Measurements from ENCODE around the gene RELCH.
A peak's percentile ranks its signal among the peaks of the same experiment; 100 is the strongest.

RELCH gene

GRCh38 chr18:62175521-62175920 is 11.5 kb upstream of the RELCH start:
- no peaks in the 10 kb centered on the region for H3K27me3 Mint-ChIP-seq (ENCODE audit: low read depth)
- H3K36me3 Mint-ChIP-seq (ENCODE audit: low read depth), result no peaks in the 10 kb centered on the region

DNA sequence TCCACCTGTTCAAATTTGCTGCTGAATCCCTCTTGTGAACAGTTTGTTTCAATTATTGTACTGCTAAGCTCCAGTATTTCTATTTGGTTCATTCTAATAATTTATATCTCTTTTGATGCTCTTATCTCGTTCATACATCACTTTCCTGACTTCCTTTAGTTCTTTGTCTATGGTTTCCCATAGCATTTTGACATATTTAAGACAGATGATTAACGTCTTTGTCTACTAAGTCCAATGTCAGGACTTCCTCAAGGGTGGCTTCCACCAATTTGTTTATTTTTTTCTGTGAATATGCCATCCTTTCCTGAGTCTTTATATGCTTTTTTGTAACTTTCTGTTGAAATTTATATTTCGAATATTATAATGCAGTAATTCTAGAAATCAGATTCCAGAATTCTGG is 9.8 kb upstream of the RELCH start:
- Mint-ChIP-seq H3K27ac (no peak overlapping the region), H3K4me3 (no peak overlapping the region), H3K27me3 (ENCODE audit: low read depth) (no peaks in the 10 kb centered on the region), H3K9me3 (no peaks in the 10 kb centered on the region), H3K36me3 (ENCODE audit: low read depth) (no peaks in the 10 kb centered on the region), H3K4me1 (ENCODE audit: low read depth) (no peaks in the 10 kb centered on the region)
- DNase-seq (ENCODE audit: low spot score), result no peak

More at GRCh38 chr18:62175521-62175920, 11.5 kb upstream of the RELCH start:
- H3K9me3 Mint-ChIP-seq, result no peaks in the 10 kb centered on the region
- no peaks in the 10 kb centered on the region for H3K4me1 Mint-ChIP-seq (ENCODE audit: low read depth)
- no peak overlapping the region for H3K27ac Mint-ChIP-seq
- no peak overlapping the region for H3K4me3 Mint-ChIP-seq
- no peak for DNase-seq (ENCODE audit: low spot score)

DNA sequence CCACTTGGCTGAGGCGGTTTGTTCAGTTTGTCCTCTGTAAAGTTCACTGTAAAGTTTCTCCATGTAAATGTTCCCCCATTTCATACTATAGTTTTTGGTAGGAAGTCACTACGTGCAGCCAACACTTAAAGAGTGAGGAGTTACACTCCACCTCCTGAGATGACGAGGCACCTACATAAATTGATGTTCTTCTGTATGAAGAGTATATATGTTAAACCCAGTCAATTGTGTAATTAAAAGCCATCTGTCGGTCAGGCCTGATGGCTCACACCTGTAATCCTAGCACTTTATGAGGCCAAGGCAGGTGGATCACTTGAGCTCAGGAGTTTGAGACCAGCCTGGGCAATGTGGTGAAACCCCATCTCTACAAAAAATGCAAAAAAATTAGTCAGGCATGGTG is 7.8 kb upstream of the RELCH start:
- H3K9me3 Mint-ChIP-seq, result no peaks in the 10 kb centered on the region
- H3K27ac Mint-ChIP-seq, result no peak overlapping the region
- H3K4me3 Mint-ChIP-seq, result no peak overlapping the region
- H3K27me3 Mint-ChIP-seq (ENCODE audit: low read depth), result no peaks in the 10 kb centered on the region
- no peaks in the 10 kb centered on the region for H3K36me3 Mint-ChIP-seq (ENCODE audit: low read depth)
- peaks cover 4% of the 10 kb centered on the region for H3K4me1 Mint-ChIP-seq (ENCODE audit: low read depth)
- no peak for DNase-seq (ENCODE audit: low spot score)

- Mint-ChIP-seq H3K27me3 (ENCODE audit: low read depth) (no peaks in the 10 kb centered on the region), H3K4me3 (no peak overlapping the region), H3K4me1 (ENCODE audit: low read depth) (peaks cover 14% of the 10 kb centered on the region), H3K27ac (no peak overlapping the region), H3K9me3 (no peaks in the 10 kb centered on the region), H3K36me3 (ENCODE audit: low read depth) (peaks cover 1% of the 10 kb centered on the region)
- DNase-seq (ENCODE audit: low spot score), result no peak
Measured at GRCh38 chr18:62182220-62182619, 4.8 kb upstream of the RELCH start.

DNA sequence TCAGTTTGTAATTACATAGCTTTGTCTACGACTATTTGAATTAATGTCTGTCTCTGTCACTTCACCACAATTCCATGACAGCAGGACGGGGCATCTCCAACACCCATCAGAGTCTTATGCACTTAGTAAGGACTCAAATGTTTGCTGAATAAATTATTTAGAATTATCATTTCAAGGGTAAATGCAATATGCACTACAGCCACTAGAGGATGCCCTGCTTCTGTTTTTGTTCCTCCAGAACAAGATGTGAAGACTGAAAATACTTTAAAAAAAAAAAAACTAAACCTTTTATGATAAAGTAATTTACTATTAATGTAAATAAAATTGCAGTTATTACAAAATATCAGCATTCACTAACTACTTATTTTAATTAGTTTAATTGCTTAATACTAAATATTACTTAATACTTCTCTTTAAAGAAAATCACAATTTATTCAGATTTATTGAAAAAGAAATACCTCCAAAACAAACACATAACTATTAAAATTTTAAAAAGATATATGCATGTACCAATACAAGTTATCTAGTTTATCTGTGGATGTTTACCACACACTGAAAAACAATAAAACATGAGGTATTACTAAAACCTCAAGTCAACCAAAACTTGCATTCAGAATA is 3.4 kb upstream of the RELCH start:
- H3K4me3 Mint-ChIP-seq, result no peak overlapping the region
- no peaks in the 10 kb centered on the region for H3K9me3 Mint-ChIP-seq
- no peak for DNase-seq (ENCODE audit: low spot score)
- H3K36me3 Mint-ChIP-seq (ENCODE audit: low read depth), result peaks cover 8% of the 10 kb centered on the region
- H3K27me3 Mint-ChIP-seq (ENCODE audit: low read depth), result no peaks in the 10 kb centered on the region
- H3K4me1 Mint-ChIP-seq (ENCODE audit: low read depth), result peaks cover 18% of the 10 kb centered on the region
- no peak overlapping the region for H3K27ac Mint-ChIP-seq

DNA sequence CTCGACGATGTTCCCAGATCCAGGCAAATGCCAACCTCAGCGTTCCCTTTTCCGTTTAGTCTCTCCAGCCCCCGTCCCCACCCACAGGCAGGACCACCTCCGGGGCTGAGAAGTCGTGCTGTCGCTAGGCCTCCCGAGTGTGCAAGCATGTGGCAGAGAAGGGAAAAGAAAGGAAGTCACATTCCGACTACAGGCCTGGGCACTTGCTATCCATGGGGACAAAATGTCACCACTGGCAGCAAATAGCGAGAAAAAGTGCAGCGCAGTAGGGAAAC is 619 bp upstream of the RELCH start:
- H3K4me1 Mint-ChIP-seq (ENCODE audit: low read depth), result peaks cover 40% of the 10 kb centered on the region
- H3K27ac Mint-ChIP-seq, result peak overlapping the region; percentile 95
- no peaks in the 10 kb centered on the region for H3K27me3 Mint-ChIP-seq (ENCODE audit: low read depth)
- peak overlapping the region; percentile 99 for H3K4me3 Mint-ChIP-seq
- H3K9me3 Mint-ChIP-seq, result no peaks in the 10 kb centered on the region
- H3K36me3 Mint-ChIP-seq (ENCODE audit: low read depth), result peaks cover 22% of the 10 kb centered on the region
- DNase-seq (ENCODE audit: low spot score), result no peak

GRCh38 chr18:62187543-62188510 is 772 bp downstream of the RELCH start:
- Mint-ChIP-seq H3K36me3 (ENCODE audit: low read depth) (peaks cover 35% of the 10 kb centered on the region), H3K27me3 (ENCODE audit: low read depth) (no peaks in the 10 kb centered on the region), H3K4me1 (ENCODE audit: low read depth) (peaks cover 47% of the 10 kb centered on the region), H3K27ac (peak overlapping the region; percentile 95), H3K9me3 (no peaks in the 10 kb centered on the region), H3K4me3 (peak overlapping the region; percentile 99)
- DNase-seq (ENCODE audit: low spot score), result peak; percentile 9

GRCh38 chr18:62189208-62189607 is 2.2 kb downstream of the RELCH start:
- DNase-seq (ENCODE audit: low spot score), result no peak
- Mint-ChIP-seq H3K27ac (no peak overlapping the region), H3K4me1 (ENCODE audit: low read depth) (peaks cover 55% of the 10 kb centered on the region), H3K9me3 (no peaks in the 10 kb centered on the region), H3K36me3 (ENCODE audit: low read depth) (peaks cover 45% of the 10 kb centered on the region), H3K27me3 (ENCODE audit: low read depth) (no peaks in the 10 kb centered on the region), H3K4me3 (peak overlapping the region; percentile 99)

DNA sequence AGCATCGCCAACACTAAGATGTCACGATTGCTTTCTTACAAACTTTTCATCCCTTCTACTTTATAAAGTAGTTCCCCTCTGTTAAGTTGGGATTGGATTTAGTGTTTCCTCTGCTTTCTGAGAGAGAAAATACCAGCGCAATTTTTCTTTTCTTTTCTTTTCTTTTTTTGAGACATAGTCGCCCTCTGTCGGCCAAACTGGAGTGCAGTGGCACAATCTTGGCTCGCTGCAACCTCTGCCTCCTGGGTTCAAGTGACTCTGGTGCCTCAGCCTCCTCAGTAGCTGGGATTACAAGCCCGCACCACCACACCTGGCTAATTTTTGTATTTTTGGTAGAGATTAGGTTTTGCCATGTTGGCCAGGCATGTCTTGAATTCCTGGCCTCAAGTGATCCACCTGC is 9.0 kb downstream of the RELCH start:
- no peak overlapping the region for H3K27ac Mint-ChIP-seq
- no peaks in the 10 kb centered on the region for H3K27me3 Mint-ChIP-seq (ENCODE audit: low read depth)
- H3K36me3 Mint-ChIP-seq (ENCODE audit: low read depth), result peaks cover 26% of the 10 kb centered on the region
- no peak for DNase-seq (ENCODE audit: low spot score)
- no peaks in the 10 kb centered on the region for H3K9me3 Mint-ChIP-seq
- H3K4me1 Mint-ChIP-seq (ENCODE audit: low read depth), result peaks cover 46% of the 10 kb centered on the region
- no peak overlapping the region for H3K4me3 Mint-ChIP-seq

- DNase-seq (ENCODE audit: low spot score), result no peak
- Mint-ChIP-seq H3K4me1 (ENCODE audit: low read depth) (peaks cover 40% of the 10 kb centered on the region), H3K9me3 (no peaks in the 10 kb centered on the region), H3K4me3 (no peak overlapping the region), H3K27me3 (ENCODE audit: low read depth) (no peaks in the 10 kb centered on the region), H3K36me3 (ENCODE audit: low read depth) (peaks cover 18% of the 10 kb centered on the region), H3K27ac (no peak overlapping the region)
Measured at GRCh38 chr18:62196980-62197379, 9.9 kb downstream of the RELCH start.

DNA sequence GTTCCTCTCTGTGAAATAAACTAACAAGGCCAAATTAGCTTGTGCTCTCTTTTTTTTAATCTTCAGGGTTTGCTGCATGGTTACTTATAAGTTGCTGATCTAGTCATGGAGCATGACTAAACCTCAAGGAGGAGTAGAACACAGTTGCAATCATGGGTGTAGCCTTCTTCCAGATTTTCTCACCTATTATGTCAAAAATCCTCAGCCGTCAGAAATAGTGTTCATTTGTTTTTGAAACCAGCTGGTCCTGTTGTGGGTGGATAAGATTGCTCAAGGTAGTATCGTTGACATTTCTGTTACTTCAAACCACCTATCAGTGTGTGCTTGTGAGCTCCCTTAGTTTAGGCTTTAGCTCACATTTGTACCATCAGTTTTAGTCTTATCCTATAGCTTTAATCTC is 11.2 kb downstream of the RELCH start:
- Mint-ChIP-seq H3K9me3 (no peaks in the 10 kb centered on the region), H3K36me3 (ENCODE audit: low read depth) (peaks cover 7% of the 10 kb centered on the region), H3K27ac (no peak overlapping the region), H3K4me3 (no peak overlapping the region), H3K27me3 (ENCODE audit: low read depth) (no peaks in the 10 kb centered on the region), H3K4me1 (ENCODE audit: low read depth) (peaks cover 31% of the 10 kb centered on the region)
- no peak for DNase-seq (ENCODE audit: low spot score)

DNA sequence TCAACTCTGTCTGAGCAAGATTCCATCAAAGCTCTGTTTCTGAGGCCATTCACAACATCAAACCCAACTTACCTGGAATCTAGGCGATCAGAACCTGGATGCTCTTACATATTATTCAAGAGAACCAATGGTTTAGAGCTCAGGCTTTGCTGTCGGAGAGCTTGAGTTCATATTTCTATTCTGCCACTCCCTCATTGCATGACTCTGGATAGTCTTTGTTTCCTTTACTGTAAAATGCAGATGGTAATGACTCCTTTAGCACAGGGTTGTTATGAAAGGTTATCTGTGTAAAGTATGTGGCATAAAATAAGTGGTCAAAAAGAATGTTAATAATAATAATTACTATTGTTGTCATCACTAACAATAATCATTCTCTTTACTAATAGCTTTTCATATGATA is 12.6 kb downstream of the RELCH start:
- Mint-ChIP-seq H3K4me3 (no peak overlapping the region), H3K9me3 (no peaks in the 10 kb centered on the region), H3K27ac (no peak overlapping the region), H3K36me3 (ENCODE audit: low read depth) (peaks cover 4% of the 10 kb centered on the region), H3K4me1 (ENCODE audit: low read depth) (peaks cover 24% of the 10 kb centered on the region), H3K27me3 (ENCODE audit: low read depth) (no peaks in the 10 kb centered on the region)
- DNase-seq (ENCODE audit: low spot score), result no peak

DNA sequence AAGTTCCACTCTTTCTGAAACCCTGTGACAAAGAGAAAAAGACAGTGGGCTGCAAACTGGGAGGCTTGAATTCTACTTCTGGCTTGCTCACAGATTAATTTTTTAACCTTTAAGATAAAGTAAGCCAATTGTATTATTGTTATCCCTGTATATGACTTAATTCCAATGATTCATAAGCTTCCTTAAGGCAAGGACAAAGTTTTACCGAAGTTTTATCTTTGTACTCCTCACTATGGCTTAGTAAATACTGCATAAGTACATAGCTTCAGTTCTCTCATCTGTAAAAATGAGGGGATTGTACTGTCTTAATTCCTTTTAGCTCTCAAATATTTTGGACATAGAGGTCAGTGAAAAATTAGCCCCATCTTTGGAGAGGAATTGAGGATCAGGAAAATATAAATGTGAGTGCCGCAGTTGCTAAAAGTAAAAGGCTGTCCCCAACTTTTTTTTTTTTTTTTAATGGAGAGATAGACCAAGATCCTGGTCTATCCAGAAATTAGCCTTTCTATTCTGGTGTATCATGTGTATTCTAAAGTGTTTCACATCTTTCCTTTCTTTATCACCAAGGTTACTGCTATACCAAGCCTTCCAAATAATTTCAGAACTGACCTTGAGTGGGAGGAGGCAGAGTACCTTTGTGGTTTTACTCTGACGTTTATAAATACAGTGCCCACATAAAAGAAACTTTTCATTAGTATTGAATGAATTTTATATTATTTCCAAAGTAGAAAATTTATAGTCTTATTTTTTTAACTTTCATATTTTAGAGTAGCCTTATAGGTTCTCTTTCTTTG is 13.3 kb downstream of the RELCH start:
- Mint-ChIP-seq H3K36me3 (ENCODE audit: low read depth) (peaks cover 4% of the 10 kb centered on the region), H3K4me3 (no peak overlapping the region), H3K4me1 (ENCODE audit: low read depth) (peaks cover 24% of the 10 kb centered on the region), H3K9me3 (no peaks in the 10 kb centered on the region), H3K27me3 (ENCODE audit: low read depth) (no peaks in the 10 kb centered on the region), H3K27ac (no peak overlapping the region)
- DNase-seq (ENCODE audit: low spot score), result no peak

DNA sequence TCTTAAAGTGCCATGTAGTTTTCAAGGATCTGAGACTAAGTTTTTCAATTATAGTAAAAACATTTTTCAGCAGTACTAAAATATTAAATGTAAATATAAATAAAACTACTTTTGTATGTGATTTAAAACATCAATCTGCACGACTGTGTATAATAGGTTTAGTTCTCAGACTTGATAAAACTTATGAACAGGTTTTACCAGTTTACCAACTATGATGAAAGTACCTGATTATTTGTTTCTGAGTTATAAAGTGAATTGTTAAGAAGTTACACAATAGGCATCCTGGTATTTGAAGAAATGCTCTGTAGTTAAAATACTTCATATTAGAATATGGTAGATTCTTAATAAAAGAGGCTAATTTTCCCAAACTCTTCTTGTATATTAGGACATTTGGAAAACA is 14.8 kb downstream of the RELCH start:
- no peak overlapping the region for H3K27ac Mint-ChIP-seq
- DNase-seq (ENCODE audit: low spot score), result no peak

More for the DNA sequence above, 14.8 kb downstream of the RELCH start:
- Mint-ChIP-seq H3K36me3 (ENCODE audit: low read depth) (peaks cover 5% of the 10 kb centered on the region), H3K4me1 (ENCODE audit: low read depth) (peaks cover 18% of the 10 kb centered on the region), H3K4me3 (no peak overlapping the region), H3K27me3 (ENCODE audit: low read depth) (no peaks in the 10 kb centered on the region), H3K9me3 (no peaks in the 10 kb centered on the region)

Measured in T-helper 2 cell treated with Interferon-gamma antibody and Interleukin-4, amounts not matched to agents 5 μg/mL and 100 μg/mL, for 36 hours (primary cell).